Glomerular visceral epithelial cell (primary cell): ENCODE results near the gene OR7A17.
A peak's percentile ranks its signal among the peaks of the same experiment; 100 is the strongest.

Experiments used
- DNase-seq: peaks from one replicate; pipeline ENCODE4 v3.0.0-alpha.2; 2016; ENCODE audit errors: extremely low spot score

OR7A17 gene

GRCh38 chr19:14886032-14886431, at the start of gene OR7A17:
Gene OR7A17 (minus strand): TSS chr19:14886132. CDS start chr19:14881355, 4,777 bp downstream.
- no peak for DNase-seq

- DNase-seq = no peak
Observed at GRCh38 chr19:14933506-14933905, 47.6 kb upstream of the OR7A17 start.

GRCh38 chr19:14916848-14917247, 30.9 kb upstream of the OR7A17 start:
- no peak for DNase-seq

- DNase-seq = no peak
Observed at GRCh38 chr19:14915116-14915515, 29.2 kb upstream of the OR7A17 start.

GRCh38 chr19:14906711-14907110, 20.8 kb upstream of the OR7A17 start:
- no peak for DNase-seq

- no peak for DNase-seq
Observed at GRCh38 chr19:14901675-14902260, 15.8 kb upstream of the OR7A17 start.

GRCh38 chr19:14890643-14891379, 4.9 kb upstream of the OR7A17 start:
- DNase-seq = no peak

- no peak for DNase-seq
Observed at GRCh38 chr19:14889994-14890642, 4.2 kb upstream of the OR7A17 start.

GRCh38 chr19:14871619-14872230, 14.2 kb downstream of the OR7A17 start:
- DNase-seq = no peak

GRCh38 chr19:14868497-14868896, 17.4 kb downstream of the OR7A17 start:
- DNase-seq = no peak

- no peak for DNase-seq
Observed at GRCh38 chr19:14848822-14849221, 37.1 kb downstream of the OR7A17 start, which contains the start of gene OR7A10. Gene OR7A10 (minus strand): TSS chr19:14848922. CDS start chr19:14841877, 7,045 bp downstream.

- no peak for DNase-seq
Observed at GRCh38 chr19:14843578-14843977, 42.4 kb downstream of the OR7A17 start.

- DNase-seq = no peak
Observed at GRCh38 chr19:14843169-14843568, 42.8 kb downstream of the OR7A17 start.

- DNase-seq = no peak
Observed at GRCh38 chr19:14840206-14840605, 45.7 kb downstream of the OR7A17 start.

GRCh38 chr19:14837391-14837790, 48.5 kb downstream of the OR7A17 start:
- DNase-seq = no peak

- DNase-seq = no peak
Observed at GRCh38 chr19:14835011-14835410, 50.9 kb downstream of the OR7A17 start, which contains the start of the genes OR7A5 and OR7C1. Gene OR7A5 (minus strand): TSS chr19:14835185. CDS start chr19:14828241, 6,944 bp downstream. Gene OR7C1 (minus strand): TSS chr19:14835185. CDS start chr19:14800136, 35,049 bp downstream.

GRCh38 chr19:14830702-14831101, 55.2 kb downstream of the OR7A17 start:
- DNase-seq = peak; percentile 3
